Activated CD4-positive, CD25-positive, alpha-beta regulatory T cell treated with anti-CD3 and anti-CD28 coated beads, Interleukin-2, amount 50 U/mL, for 24 hours (primary cell): ENCODE results near the gene PLXND1.

Experiments
- ATAC-seq, 2 donors: fragments of 150-1000 bp; cut with Tn5 transposase; one replicate each; pipeline ENCODE4 v1.10.0; 2021; ENCODE audit warnings: mild to moderate bottlenecking in 1 of 2, moderate library complexity in 1 of 2

The PLXND1 gene

DNA sequence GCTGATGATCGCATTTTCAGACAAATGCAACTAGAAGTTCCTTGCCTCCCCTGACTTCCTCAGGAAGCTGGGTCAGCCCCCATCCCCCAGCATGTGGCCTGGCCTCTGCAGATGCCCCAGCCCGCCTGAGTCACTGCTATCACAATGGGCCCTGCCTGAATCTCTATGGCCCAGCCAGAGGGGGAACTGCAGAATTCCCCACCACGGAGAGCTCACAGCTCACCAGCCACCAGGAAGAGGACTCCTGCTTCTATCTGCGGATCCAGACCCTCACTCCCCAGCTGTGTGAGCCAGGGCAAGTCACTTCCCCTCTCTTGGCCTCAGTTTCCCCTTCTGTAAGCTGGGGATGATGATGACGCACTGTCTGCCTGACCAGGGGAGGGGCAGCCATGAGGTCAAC, 6.9 kb downstream of the PLXND1 start:
- ATAC-seq = no peak

DNA sequence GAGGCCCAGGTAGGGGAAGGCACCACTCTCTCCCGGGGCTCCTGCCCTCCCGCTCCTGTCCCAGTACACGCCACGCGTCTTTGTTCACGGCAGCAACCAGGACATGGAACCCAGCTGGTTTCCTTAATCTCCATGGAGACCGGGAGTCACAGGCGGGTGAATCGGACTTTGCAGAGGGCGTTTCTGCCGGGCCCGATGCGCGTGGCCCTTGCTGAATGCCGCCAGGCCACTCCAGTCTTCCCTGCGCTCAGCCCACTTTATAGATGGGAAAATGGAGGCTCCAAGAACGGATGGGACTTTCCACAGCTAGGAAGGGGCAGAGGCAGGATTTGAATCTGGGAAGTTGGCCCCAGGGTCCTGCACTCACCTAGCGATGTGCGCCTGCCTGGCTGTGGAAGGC, 7.4 kb downstream of the PLXND1 start:
- ATAC-seq = no peak

DNA sequence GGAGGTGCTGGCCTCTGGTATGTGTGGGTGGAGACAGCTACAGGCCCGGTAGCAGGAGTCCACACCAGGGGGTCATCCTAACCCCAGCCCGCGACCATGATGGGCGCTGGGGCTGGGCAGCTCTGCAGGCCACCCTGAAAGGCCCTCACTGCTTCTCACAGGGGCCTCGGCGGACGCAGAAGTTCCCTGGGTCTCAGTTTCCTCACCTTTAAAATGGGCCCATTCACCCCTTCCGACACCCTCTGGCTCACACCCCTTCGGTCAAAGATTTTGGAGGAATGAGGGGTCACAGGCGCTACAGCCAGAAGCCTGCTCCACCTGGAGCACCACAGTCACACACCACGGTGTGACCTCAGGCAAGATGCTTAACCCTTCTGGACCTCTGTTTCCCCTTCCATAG, 8.0 kb downstream of the PLXND1 start:
- no peak for ATAC-seq

DNA sequence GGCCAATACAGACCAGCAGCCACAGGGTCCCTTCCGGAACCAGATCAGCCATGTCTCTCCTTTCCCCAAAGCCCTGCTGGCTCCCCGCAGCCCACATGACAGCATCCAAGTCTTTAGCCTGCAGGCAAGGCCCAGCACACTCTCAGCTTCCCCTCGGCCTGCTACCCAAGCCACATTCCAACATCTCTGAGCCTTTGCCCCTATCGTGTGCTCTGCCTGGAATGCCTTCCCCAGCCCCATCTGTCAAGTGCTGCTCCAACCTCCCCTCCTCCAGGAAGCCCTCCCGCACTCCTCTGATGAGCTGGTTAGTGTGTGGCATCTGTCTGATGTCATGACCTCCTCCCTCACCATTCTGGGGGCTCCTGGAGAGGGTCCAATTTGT, 8.5 kb downstream of the PLXND1 start:
- no peak for ATAC-seq

DNA sequence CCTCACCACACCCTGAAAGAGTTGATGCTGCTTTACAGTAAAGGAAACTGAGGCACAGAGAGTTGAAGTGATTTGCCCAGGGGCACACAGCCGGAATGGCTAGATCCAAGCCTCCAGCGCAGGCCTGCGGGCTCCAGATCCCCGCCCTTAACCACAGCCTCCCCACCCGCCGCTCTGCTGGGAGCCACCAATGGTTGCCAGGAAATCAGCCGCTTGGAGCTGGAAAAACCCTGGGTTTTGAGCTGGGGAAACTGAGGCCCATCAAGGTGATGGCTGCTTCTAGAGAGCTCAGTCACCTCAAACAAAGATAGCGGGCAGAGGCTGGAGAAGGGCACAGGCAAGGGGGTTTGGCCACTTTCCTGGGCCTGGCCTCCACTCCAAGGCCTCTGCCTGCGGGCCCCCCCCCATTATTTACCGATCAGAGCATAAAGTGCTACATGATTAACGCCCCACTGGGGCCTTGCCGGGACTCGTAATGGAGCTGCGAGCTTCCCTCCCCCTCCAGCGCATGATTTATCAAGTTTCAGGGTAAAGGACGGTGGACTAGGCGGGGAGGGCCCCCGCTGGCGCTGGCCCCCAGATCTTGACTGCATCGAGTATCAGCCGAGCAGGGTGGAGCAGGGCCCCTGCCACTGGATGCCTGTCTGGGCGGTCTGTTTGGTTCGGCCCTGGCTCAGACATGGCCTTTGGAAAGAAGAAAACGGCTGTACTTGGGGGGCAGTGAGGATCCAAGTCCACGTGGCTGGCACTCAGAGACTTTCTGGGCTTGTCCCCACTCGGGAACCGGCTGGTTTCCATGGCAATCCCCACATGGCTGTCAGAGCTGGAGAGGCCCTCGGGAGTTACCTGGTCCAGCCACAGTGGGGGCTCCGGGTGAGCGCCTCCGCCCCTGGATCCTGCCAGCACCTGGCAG, 9.1 kb downstream of the PLXND1 start:
- ATAC-seq = no peak

DNA sequence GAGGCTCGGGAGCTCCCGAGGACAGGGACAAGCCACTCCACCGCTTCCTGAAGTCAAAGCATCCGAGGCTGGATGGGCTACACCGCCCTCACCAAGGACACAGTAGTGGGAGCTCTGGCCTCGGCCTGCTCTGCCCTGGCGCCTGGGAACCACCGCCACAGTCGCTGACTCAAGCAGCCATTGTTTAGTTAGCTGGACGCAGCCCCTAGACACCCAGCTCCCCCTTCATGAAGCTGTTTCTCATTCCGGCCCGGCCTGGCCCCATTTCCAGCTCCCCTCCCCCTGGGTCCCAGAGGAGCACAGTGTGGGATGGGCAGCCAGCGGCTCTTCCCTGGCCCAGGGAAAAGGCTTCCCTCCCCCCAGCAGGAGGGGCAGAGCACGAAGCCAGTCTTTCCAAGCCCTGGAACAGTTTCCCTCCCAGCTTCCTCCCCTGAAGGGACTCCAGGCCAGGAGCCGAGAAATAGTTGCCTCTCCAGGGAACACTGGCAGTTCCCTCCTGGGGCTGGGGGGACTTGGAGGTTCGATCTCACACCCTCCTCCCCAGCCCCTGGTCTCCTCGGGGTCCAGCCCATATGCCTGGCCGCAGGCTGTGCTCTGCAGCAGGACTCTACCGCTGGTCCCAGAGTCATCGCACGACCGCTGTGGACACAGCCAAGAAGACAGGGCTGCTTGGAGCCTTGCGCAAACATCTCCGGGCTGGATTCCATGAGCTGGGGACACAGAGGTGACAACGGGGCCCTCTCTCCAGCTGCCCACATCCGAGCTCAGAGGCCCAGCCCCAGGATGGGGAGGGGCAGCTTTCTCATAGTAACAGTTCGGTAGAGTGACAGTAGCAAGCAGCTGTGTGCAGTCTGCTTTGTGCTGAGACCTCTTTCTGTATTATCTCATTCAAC, 10.0 kb downstream of the PLXND1 start:
- ATAC-seq = no peak

DNA sequence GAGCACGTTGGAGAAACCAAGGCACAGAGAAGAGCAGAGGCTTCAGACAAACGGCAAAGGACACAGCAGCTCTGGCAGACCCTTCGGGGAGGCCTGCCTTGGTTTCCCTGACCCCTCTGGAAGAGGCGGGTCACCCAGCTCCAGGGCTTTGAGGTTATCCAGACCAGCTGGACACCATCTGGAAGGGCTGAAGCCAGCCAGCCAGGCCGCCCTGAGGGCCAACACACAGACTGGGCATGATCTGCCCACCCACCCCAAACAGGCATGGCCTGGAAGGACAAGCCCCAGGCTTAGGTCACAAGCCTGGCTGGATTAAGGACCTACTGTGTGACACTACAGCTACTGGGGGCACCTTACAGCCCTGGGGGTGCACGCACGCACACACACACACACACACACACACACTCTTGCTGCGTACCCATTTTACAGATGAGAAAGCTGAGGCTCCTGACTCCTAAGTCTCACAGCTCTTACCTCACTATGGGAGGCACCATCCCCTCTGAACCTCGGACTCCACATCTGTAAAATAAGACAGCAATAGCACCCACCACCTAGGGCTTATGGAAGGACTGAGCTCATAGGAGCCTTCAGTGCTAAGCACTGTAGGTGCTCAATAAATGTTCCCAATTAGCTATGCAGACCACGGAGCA, 10.8 kb downstream of the PLXND1 start:
- ATAC-seq = no peak

DNA sequence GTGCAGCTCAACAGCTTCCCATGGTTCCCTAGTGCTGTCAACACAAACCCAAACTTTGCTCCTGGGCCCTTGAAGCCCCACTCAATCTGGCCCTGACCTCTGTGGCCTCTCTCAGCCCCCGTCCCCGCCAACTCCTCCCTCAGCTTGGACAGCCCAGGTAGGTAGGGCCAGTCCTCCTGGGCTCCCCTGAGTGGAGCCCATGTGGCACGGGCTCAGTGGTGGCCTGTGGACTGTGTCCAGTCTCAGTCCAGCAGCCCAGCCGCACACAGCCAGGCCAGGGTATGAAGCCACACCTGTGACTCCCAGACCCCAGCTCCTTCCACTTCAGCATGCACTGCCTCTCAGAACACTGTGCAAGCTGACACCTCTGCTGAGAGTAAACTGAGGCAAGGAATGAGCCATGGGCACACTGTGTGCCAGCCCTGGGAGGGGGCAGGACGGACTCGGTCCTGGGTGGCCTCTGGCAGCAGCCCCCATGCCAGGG, 11.5 kb downstream of the PLXND1 start:
- no peak for ATAC-seq

DNA sequence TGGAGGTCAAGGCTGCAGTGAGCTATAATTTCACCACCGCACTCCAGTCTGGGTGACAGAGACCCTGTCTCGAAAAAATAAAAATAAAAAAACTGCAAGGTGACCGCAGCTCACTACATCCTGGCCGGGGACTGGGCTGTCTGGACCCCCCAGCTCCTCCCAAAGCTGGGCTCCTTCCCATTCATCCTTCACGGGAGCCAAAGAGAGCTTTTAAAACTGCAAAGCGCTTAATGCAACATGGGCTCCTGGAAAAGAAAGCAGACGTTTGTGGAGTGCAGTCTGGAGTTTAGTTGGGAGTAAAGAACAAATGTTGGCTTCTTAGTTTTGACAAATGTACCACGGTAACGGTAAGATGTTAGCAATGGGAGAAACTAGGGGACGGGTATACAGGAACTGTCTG, 12.1 kb downstream of the PLXND1 start:
- no peak for ATAC-seq

DNA sequence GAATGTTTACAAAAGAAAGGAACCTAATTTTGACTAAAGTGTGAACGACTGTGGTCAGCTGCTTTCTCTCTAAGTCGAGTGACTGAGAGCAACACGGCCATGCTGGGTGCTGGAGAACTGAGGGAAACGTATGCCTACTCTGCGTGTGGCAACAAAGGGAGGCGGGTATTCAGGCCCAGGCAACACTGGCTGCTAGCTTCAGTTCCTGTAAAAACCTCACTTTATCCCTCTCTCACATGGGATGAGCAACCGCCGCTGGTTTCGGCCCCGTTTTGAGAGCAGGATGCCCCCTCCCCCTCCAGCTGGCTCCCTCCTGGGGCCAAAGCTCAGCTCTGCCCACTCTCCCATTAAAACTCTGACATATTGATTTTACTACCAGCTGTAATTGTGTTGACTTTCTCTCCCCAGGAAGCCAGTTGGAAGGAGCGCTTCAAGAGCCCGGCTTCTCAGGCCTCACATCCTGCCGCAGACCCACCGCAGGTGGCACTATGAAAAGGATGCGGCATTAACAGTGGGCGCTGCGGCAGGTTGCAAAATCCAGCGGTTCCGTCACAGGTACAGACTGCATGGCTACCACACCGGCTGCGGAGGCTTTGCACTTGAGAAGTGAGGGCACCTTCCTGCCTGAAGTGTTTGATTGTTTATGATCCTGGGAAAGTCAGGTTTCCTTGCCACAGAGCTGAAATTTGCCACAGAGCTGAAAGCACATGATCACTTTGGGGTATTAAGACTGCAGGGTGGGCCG, 12.7 kb downstream of the PLXND1 start:
- peak; percentile 50 to 60 for ATAC-seq

DNA sequence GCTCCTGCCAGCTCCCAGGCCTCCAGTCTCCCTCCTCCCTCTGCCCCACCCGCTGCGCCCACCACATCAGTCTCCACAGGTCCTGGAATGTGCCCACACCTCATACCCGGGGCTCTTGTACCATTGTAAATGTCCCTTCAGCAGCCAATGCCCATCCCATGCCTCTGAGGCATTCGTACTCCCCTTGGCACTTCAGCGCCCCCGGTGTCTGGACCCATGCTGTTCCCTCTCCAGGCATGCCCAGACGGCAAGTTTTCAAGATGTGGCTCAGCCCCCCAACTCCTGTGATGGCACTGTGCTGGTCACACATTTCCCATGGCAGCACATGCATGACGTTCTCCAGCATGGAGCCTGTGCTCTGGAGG, 13.3 kb downstream of the PLXND1 start:
- no peak for ATAC-seq

DNA sequence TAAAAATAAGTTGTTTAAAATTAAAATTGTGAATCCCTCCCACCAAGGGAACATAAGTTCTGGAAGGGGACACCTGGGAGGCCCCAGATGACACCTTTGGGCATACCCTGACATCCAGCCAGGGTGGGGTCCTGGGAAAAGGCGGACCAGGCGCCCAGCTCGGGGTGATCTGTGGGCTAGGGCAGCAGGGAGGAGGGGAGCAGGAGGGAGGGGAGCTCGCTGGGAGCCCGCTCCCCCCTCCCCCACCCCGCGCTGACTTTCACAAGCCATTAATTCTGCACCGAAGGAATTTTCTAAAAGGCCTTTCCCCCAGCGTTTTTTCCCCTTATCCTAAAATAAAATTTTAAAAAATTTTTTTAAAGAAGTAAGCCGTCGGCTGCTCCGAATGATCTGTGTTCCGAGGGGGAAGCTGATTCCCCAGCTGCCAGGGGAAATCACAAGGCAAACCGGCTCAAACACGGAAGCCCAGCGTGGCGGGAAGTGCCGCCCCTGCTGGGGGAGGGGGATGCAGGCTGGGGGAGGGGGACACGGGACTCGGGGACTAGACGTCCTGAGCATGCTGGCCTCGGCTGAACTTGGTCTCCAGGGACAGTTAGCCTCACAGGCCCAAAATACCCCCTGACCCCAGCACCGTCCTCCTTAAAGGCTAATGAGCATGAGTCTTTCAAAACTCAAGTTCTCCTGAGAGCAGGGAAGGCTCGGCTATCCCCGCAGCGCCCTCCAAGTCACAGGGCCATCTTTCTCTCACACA, 13.9 kb downstream of the PLXND1 start:
- ATAC-seq = no peak

DNA sequence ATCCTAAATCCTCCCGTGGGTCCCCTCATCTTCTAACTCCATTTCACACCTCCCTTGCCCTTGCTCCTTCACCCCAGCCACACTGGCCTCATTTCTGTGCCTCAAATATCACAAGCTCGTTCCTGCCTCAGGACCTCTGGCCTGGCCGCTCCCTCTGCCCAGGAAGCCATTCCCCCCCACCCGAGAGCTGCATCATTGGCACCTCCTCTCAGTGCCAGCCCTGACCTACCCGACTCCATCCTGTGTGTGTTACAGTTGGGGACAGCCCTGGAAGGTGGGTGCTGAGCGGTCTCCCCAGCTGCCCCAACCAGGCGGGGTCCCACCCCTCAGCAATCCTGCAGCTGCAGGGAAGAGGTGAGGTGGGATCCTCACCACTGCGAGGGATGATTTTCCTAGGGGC, 14.5 kb downstream of the PLXND1 start:
- no peak for ATAC-seq

DNA sequence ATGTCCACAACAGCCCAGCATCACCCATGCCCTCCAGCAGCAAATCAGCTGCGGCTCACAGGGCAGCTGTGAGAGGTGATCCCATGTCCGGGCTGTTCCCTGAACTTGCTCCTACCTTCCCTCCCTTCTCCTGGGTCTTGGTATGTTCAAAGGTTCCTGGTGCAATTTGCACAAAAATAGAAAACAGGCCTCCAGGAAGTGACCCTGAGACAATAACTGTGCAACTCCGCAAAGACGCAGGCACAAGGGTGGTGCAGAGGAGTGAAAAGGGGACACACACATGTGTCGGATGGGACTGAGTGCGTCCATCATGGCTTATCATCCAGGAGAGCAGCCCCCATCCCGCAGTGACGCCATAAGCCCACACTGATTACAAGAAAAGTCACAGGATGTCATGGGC, 16.3 kb downstream of the PLXND1 start:
- ATAC-seq = no peak

DNA sequence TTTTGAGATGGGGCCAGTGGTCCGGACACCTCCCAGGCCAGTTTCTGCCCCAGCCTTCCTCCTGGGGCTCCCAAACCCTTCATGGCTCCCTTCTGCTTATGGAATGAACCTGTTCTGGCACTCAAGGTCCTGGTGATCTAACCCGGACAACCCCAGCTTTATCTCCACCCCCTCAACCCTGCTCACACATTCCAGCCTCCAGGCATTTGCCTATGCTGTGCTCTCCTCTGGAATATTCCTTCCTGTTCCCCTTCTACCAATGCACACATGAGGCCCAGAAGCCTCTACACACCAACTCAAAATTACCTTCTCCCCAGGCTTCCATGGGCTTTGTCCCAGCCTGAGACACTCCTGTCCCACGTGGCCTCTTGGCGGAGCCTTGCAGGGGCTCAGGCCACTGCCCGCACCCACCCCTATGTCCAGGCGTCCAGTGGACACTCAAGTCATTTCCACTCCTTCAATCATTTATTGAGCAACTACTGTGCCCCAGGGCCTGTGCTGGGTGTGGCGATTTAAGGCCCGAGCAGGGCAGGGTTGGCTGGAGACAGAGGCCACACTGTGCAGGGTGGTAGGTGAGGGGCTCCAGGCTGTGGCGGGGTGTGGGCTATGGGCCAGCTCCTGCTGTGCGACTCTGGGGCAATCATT, 18.8 kb downstream of the PLXND1 start:
- no peak for ATAC-seq

DNA sequence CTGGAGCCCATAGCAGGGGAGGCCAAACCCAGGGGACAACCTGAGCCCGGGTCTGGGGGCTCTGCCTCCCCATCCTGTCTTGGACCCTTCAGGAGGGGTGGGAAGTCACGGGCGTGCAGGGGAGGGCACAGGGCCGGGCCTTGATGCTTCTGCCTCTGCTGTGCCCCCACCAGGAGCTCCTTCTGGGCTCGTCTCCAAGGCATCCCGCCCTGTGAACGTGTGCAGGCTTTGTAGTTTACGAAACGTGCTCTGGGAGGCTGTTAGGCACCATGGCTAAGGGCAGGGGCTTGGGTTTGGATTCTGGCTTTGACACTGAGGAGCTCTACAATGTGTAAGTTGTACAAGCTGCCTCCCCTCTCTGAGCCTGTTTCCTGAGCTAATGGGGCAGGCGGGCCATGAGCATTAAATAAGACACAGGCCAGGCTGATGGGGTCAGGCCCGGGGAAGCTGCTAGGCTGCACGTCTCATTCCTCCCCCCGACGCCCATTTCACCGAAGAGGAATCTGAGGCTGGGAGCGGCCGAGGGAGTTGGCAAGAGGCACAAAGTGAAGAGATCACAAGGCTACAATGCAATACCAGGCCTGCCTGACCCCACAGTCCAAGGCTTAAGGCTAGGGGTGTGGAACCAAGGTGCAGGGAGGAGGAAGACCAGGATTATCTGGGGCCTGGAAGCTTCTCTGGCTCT, 19.6 kb downstream of the PLXND1 start:
- no peak for ATAC-seq

DNA sequence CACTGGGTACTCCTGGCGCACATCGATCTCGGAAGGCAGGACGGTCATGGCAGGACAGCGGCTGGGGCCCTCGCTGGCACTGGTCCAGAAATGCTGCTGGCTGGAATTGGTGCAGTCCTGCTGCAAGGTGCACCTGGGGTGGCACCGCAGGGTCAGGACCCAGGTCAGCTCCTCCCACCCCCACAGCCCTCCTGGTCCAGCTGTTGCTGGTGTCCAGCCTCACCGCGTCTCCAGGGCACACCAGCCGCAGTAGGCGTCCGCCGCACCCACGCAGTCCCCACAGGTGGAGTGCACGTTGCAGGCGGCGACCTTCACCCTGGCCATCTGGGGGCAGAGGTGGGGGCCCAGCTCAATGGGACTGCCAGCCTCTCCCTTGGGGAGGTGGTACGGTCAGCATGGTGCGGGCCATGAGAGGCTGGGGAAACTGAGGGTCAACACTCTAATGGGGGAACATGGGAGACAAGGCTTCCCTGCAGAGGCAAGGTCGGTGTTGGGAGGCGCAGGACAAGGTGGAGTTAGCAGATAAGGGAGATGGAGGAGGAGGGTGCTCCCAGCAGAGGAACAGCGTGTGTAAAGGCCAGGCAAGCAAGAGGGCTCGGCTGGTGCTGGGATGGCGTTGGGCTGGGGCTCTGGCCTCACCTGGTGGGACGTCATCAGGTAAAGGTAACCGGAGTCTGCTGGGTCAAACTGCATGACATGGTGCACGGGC, 20.4 kb downstream of the PLXND1 start:
- no peak for ATAC-seq

DNA sequence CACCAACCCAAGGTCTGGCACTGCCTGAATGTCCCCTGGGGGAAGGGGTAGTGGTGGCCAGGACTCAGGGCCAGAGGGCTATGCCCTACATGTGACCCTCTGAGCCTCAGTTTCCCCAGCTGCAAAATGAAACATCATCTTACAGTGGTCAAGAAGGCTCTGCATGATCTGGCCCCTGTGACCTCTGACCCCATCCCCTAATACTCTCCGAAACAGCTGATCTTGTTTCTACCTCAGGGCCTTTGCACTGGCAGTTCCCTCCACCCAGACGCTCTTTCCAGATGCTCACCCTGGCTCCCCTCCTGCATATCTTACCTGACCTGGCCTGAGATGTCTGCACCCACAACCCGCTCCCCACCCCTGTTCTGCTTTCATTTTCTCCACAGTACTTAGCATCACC, 21.8 kb downstream of the PLXND1 start:
- ATAC-seq = no peak

DNA sequence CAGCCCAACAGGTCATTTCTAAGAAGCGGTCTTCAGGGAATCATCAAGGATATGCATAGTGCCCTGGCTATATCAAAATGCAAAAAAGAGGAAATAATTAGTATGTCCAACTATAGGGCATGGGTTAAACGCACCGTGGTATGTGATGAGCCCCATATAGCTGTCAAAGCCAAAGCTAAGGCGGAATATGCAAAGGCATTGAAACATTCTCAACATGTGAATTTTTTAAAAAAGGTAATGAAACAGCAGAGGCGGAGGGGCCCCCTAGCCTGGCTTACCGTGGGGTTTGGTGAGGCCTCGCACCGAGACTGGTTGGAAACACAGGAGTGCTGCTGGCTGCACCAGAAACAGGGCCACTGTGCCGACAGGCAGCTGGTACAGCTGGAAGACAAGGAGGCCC, 23.2 kb downstream of the PLXND1 start:
- ATAC-seq = no peak

DNA sequence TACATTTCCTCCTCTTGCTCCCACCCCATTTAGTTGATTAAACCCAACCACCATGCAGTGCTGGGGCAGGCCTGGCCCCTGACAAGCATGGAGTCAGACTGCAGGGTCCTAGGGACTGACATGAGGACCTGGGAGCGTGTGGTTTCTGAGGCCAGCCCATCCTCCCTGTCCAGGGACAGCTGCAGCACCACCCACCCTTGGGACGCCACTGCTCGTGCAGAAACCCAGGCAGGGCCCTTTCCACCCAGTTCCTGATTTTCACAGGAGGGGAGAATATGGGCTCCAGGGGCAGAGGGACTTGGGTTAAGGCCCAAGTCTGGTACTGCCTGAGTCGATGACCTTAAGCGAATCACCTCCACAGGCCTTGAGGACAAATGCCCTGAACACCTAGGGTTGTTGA, 23.7 kb downstream of the PLXND1 start:
- no peak for ATAC-seq
